Stimulated activated CD4-positive, alpha-beta T cell treated with anti-CD3 and anti-CD28 coated beads, Interleukin-1b, Interleukin-23, amount 100 ng/mL, for 48 hours (primary cell): Measurements from ENCODE around the gene ELP4.
"Not testable (repeated sequence)": the region's sequence is repeated elsewhere in the genome, so short reads cannot be mapped to it uniquely, and the experiment has no call there.

Experiments
- DNase-seq: peaks from one replicate; pipeline ENCODE4 v3.0.0-alpha.2; 2020

Gene ELP4

DNA sequence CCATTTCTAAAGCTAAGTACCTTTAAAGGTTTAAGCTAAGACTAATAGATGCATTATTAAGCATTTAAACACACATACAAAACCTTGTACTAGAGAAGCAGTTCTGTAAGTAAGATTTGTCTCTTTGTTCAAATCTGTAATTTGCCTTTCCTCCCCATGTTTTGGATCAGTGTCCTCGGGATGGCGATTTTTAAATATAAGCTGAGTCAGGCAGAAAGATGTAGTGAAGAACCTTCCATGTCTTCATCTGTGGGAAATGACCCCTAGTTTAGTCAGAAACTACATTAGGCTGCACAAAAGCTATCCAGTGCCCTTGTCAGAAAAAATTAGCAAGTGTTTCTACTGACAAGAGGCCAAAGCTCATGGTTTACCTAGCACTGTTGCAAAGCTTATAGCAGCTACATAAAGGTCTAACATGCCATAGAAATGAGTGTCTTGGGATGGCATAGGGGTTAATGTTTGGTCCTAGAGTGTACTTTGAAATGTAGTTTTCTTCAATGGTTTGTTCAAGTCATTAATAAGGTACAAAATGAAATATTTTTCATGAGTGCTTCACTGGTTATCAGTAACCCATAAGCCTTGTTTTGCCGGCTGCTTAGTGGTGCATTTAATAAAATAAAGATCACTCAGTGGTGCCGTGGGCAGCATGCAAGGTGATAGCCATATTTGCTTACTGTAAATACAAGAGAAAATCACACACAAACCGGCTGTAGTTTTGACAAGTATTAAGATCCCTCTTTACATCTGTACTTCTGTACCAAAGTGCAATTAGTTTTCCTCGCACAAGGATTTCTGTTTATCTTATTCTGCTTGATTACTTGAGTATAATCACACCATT, 139.8 kb downstream of the ELP4 start:
- no peak for DNase-seq

- no peak for DNase-seq
These were observed 141.6 kb downstream of the ELP4 start for GRCh38 chr11:31651208-31651607.

GRCh38 chr11:31651822-31652221, 142.3 kb downstream of the ELP4 start:
- no peak for DNase-seq

DNA sequence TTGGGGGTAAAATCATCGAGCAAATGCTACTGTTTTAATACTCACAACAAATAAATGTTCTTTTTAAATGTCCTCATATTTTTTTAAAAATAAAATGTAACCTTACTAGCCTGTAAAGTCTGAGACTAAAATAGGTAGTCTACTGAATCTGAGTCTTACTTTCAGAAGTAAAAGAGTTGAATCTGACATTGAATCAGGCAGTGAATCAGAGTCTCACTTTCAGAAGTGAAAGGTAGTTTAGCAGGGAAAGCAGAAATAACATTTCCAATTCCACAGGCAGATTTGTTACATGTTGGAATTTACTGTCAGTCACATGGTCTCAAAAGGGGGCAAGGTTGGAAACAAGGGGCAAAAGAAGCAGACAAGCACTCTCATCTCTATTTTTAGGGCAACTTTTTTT, 143.0 kb downstream of the ELP4 start:
- no peak for DNase-seq

DNA sequence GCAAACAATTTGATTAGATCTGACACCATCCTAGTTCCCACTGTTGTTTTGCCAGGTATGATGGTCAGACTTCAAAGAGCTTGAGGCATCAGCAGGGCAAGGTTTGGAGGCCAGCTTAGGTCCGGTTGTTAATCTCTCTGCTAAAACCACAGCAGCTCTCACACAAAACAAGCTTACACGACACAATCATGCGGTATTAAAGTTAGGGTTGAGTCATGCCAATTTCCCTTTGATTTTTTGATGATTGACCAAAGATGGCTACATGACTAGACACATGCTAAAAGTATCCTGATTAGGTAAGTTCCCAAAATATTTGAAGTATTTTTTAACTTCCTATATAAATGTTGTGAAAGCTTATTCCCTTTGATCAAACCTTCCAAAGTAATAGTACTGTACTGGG, 145.9 kb downstream of the ELP4 start:
- no peak for DNase-seq

DNA sequence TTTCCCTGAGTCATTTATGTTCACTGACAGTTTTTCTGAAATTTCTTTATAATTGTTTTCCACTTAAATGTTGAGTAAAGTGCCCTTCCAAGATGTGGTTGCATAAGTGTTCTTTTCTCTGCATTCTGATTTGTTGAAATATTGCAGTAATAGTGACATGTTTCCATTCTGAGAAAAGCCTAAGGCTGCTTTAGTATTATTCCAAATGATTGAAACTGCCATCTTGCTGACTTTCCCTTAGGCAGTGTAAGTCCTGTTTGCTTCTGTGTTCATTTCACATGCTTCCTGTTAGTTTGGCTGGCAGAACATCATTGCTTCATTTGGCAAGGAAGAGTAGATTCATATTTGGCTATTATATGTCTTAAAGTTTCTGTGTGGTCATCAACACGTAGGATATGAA, 146.5 kb downstream of the ELP4 start:
- no peak for DNase-seq

DNA sequence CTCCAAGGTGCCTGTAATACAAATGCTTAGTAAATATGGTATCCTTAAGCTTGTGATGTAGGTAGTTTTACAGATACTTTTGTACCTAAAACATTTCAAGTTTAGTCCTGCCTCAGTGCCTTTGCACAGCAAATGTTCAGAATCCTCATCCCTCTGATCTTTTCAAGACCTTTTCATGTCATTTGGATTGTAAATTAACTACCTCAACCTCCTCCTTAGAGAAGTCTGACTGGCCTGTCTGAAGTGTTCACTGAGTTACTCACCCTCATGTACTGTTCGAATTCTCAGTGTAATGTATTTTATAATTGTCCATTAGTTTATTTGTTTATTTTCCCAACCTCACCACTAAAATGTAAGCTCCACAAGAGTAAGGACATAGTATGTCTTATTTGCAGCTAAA, 147.5 kb downstream of the ELP4 start:
- no peak for DNase-seq

DNA sequence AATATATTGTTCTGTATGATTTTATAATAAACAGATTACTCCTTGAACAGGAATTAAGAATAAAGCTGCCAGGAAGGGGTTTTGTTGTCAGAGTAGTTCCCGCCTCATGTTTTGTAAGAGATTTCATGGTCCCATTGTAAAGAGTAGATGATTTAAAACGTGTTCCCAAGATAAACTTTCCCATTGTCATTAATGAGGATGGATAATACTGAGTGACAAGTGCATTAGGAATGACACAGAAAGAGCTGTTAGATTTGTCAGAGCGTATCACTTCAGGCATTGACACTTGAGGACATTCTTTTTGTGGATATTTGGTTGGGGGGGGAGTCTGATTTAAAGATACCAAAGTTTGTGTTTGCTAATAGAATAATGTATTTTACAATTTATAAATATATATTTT, 154.6 kb downstream of the ELP4 start:
- DNase-seq, result no peak

- no peak for DNase-seq
These were observed 155.4 kb downstream of the ELP4 start for GRCh38 chr11:31664954-31665353.

- DNase-seq, result no peak
These were observed 162.1 kb downstream of the ELP4 start for GRCh38 chr11:31671681-31672080.

GRCh38 chr11:31673108-31673507, 163.5 kb downstream of the ELP4 start:
- DNase-seq, result not testable (repeated sequence)

- DNase-seq, result no peak
These were observed 166.9 kb downstream of the ELP4 start for GRCh38 chr11:31676280-31676982.

GRCh38 chr11:31680770-31681169, 171.2 kb downstream of the ELP4 start:
- no peak for DNase-seq

- DNase-seq, result no peak
These were observed 177.7 kb downstream of the ELP4 start for GRCh38 chr11:31687256-31687655.

- DNase-seq, result no peak
These were observed 178.3 kb downstream of the ELP4 start for GRCh38 chr11:31687861-31688260.

GRCh38 chr11:31689559-31689958, 180.0 kb downstream of the ELP4 start:
- DNase-seq, result no peak

GRCh38 chr11:31690041-31690440, 180.5 kb downstream of the ELP4 start:
- no peak for DNase-seq

GRCh38 chr11:31690516-31690915, 180.9 kb downstream of the ELP4 start:
- no peak for DNase-seq

DNA sequence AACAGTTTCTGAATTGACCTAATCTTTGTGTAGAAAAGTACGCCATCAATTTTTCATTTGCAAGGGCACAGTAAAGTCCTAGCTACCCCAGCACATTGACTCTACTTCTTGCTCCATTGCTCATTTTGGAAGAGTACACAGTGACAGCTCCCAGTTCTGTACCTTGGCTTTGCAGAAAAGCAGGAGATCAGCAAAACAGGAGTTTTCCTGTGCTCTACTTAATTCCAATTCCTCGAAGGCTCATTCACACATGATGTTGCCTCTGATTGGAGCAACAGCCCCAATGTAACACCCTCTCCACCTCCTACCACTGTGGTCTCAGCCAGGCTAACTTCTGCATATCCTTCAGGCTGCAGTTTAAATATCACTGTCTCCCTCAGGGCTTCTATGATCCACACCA, 182.9 kb downstream of the ELP4 start:
- DNase-seq, result no peak

GRCh38 chr11:31697049-31697448, 187.5 kb downstream of the ELP4 start:
- DNase-seq, result not testable (repeated sequence)

DNA sequence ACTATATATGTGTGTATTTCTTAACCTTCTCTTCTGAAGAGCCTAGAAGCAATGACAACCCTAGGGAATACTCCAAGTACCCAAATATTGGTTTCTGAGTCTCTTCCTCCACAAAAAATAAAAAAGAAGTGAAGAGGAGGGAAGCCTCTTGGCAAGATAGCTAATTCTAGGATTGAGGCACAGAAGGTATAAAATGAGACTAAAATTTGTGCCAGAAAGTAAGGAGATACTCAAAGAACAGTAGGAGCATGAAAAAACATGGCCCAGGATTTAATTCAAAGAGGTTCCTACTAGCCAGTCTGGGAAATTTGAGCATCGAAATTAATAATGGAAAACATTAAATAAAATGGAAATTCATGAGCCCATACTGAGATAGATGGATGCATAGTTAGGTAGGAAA, 189.5 kb downstream of the ELP4 start:
- DNase-seq, result no peak

DNA sequence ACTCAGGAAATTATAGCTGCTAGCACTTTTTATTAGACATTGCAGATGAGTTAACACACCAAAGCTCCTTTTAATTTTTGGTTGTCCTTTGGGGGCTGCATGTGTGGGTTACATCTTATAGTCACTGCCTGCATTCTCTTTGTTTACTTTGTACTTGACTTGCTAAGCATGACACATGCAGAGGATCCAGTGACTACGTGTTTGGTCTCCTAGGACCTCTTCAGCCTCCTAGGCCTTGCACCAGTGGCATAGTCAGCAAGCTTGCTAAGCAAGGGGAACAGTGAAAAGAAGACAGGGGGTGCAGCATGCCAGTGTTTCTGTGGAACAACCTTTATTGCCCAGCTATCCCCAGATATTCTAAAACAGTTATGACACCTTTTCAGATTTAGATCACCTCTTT, 193.4 kb downstream of the ELP4 start:
- no peak for DNase-seq

DNA sequence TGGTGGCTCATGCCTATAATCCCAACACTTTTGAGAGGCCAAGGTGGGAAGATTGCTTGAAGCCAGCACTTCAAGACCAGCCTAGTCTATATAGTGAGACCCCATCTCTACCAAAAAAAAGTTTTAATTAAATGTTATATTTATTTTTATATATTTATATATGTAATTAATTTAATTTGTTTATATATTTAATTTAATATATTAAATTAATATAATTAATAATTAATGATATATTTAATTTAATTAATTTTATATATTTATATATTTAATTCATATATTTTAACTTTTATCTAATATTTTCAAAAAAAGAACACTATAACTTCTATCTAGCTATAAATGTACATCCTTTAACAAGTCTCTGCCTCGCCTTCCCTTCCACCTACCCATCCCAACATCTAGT, 196.8 kb downstream of the ELP4 start:
- DNase-seq, result no peak

- no peak for DNase-seq
These were observed 201.6 kb downstream of the ELP4 start for GRCh38 chr11:31711137-31711536.

GRCh38 chr11:31712851-31713250, 203.3 kb downstream of the ELP4 start:
- no peak for DNase-seq
